H1 (cell line): Measurements from ENCODE around the gene CDCP1. TPM values are rescaled to one million over a fixed set of nuclear protein-coding genes. Genes with fewer than 3 reads are reported as not detected.

ENCODE experiments used
- CTCF ChIA-PET: fragments of 300-600 bp; sonication (Branson Sonifier 250); formaldehyde crosslinking; loops from one replicate; lab custom pipeline; 2021; ENCODE audit not compliant: partially characterized antibody; lab: Charles Lee
- POLR2A ChIA-PET: fragments of 300-600 bp; sonication (Branson Sonifier 250); formaldehyde crosslinking; loops from one replicate; lab custom pipeline; 2021; ENCODE audit warnings: inconsistent platforms; ENCODE audit not compliant: partially characterized antibody; lab: Charles Lee
- DNase-seq, 2 experiments: peaks; one replicate each; pipeline versions ENCODE4 v3.0.0 to v3.0.0-alpha.2; 2010 to 2022; ENCODE audit warnings: low spot score in 2 of 2, low read depth in 1 of 2, mixed read lengths in 1 of 2
- FAIRE-seq: peaks from 2 replicates; lab custom pipeline; 2011; peaks lifted over from hg19 to GRCh38; lab: Jason Lieb, UNC
- H2AFZ ChIP-seq: 2 replicates; pipeline ENCODE4 v1.8.1; 2012; ENCODE audit warnings: low read length, inconsistent platforms
- H2AK5ac ChIP-seq: 2 replicates; pipeline ENCODE4 v1.6.1; 2013; ENCODE audit warnings: low read depth, low read length
- H2BK120ac ChIP-seq: replicated peaks from 2 replicates; pipeline ENCODE3; 2013; ENCODE audit warnings: low read depth, low read length, inconsistent platforms
- H2BK12ac ChIP-seq: 2 replicates; pipeline ENCODE4 v1.6.1; 2013; ENCODE audit warnings: low read depth, low read length
- H2BK15ac ChIP-seq: 2 replicates; pipeline ENCODE4 v1.6.1; 2013; ENCODE audit warnings: low read length
- H2BK20ac ChIP-seq: 2 replicates; pipeline ENCODE4 v1.6.1; 2013; ENCODE audit warnings: low read length
- H2BK5ac ChIP-seq: 2 replicates; pipeline ENCODE4 v1.6.1; 2013; ENCODE audit warnings: low read depth, low read length
- H3K14ac ChIP-seq: 2 replicates; pipeline ENCODE4 v1.6.1; 2013; ENCODE audit warnings: inconsistent platforms; ENCODE audit not compliant: insufficient read length
- H3K18ac ChIP-seq: 2 replicates; pipeline ENCODE4 v1.6.1; 2013; ENCODE audit warnings: low read length; ENCODE audit errors: extremely low read depth
- H3K23ac ChIP-seq: 2 replicates; pipeline ENCODE4 v1.6.1; 2013; ENCODE audit warnings: inconsistent platforms; ENCODE audit not compliant: insufficient read length
- H3K23me2 ChIP-seq: 2 replicates; pipeline ENCODE4 v1.6.1; 2013; ENCODE audit warnings: low read depth, low read length
- H3K27ac ChIP-seq: 2 replicates; pipeline ENCODE4 v1.6.1; 2011; ENCODE audit warnings: low read depth, low read length, inconsistent platforms
- H3K27me3 ChIP-seq, 4 experiments: replicated peaks in 1 of 4; 1 replicate in 1 of 4; 2 replicates in 3 of 4; pipeline versions ENCODE4 v1.6.1 to v1.8.1; 2011 to 2013; ENCODE audit warnings: low read length in 3 of 4, mild to moderate bottlenecking in 3 of 4, inconsistent platforms in 2 of 4, mixed read lengths in 2 of 4, moderate library complexity in 1 of 4; ENCODE audit not compliant: control insufficient read depth in 3 of 4, insufficient read depth in 3 of 4; ENCODE audit errors: extremely low read depth in 1 of 4
- H3K36me3 ChIP-seq, 4 experiments: 2 replicates each; pipeline versions ENCODE4 v1.6.1 to v1.8.1; 2011 to 2013; ENCODE audit warnings: mild to moderate bottlenecking in 4 of 4, low read length in 3 of 4, moderate library complexity in 2 of 4, control low read depth in 1 of 4, inconsistent platforms in 1 of 4; ENCODE audit not compliant: insufficient read depth in 4 of 4, control insufficient read depth in 2 of 4
- H3K4ac ChIP-seq: replicated peaks from 2 replicates; pipeline ENCODE3; 2013; ENCODE audit warnings: low read length, low read depth, mixed read lengths, inconsistent platforms; ENCODE audit not compliant: insufficient read length
- H3K4me1 ChIP-seq, 4 experiments: replicated peaks in 1 of 4; 1 replicate in 1 of 4; 2 replicates in 3 of 4; pipeline versions ENCODE4 v1.6.1 to v1.8.1; 2011 to 2013; ENCODE audit warnings: low read length in 3 of 4, inconsistent platforms in 2 of 4, mixed read lengths in 1 of 4; ENCODE audit not compliant: insufficient read depth in 4 of 4, control insufficient read depth in 3 of 4
- H3K4me2 ChIP-seq, 2 experiments: 2 replicates each; pipeline versions ENCODE4 v1.6.1 to v1.8.1; 2011 to 2013; ENCODE audit warnings: low read depth in 2 of 2, low read length in 2 of 2, control low read depth in 1 of 2, inconsistent platforms in 1 of 2, mild to moderate bottlenecking in 1 of 2; ENCODE audit not compliant: insufficient read depth in 1 of 2
- H3K4me3 ChIP-seq, 4 experiments: fragments of 200-600, 300-600 bp in 1 of 4; sonication (generic), shearing (Covaris generic), sonication (Bioruptor Twin) in 1 of 4; 2 replicates each; pipeline versions ENCODE4 v1.5.1 to v1.8.1; 2011 to 2016; ENCODE audit warnings: low read length in 4 of 4, low read depth in 3 of 4, control low read depth in 2 of 4, inconsistent platforms in 2 of 4, mild to moderate bottlenecking in 2 of 4, mixed read lengths in 1 of 4, moderate library complexity in 1 of 4; ENCODE audit not compliant: insufficient read depth in 2 of 4; ENCODE audit errors: extremely low read depth in 1 of 4
- H3K56ac ChIP-seq: replicated peaks from 2 replicates; pipeline ENCODE3; 2013; ENCODE audit warnings: low read depth, mild to moderate bottlenecking, mixed read lengths, low read length, inconsistent platforms; ENCODE audit not compliant: insufficient read length
- H3K79me1 ChIP-seq: 2 replicates; pipeline ENCODE4 v1.6.1; 2013; ENCODE audit warnings: low read depth, low read length, control low read depth
- H3K79me2 ChIP-seq, 2 experiments: 2 replicates each; pipeline versions ENCODE4 v1.6.1 to v1.8.1; 2012 to 2013; ENCODE audit warnings: low read length in 2 of 2, mild to moderate bottlenecking in 2 of 2, inconsistent platforms in 1 of 2; ENCODE audit not compliant: insufficient read depth in 2 of 2, control insufficient read depth in 1 of 2
- H3K9ac ChIP-seq, 4 experiments: replicated peaks in 1 of 4; 1 replicate in 1 of 4; 2 replicates in 3 of 4; pipeline versions ENCODE4 v1.6.1 to v1.8.1; 2011 to 2013; ENCODE audit warnings: low read depth in 3 of 4, low read length in 3 of 4, control low read depth in 2 of 4, mild to moderate bottlenecking in 2 of 4, moderate library complexity in 2 of 4, inconsistent platforms in 1 of 4; ENCODE audit errors: extremely low read depth in 1 of 4
- H3K9me3 ChIP-seq, 2 experiments: 2 replicates each; pipeline versions ENCODE4 v1.6.1 to v1.8.1; 2012 to 2013; ENCODE audit warnings: mild to moderate bottlenecking in 2 of 2, moderate library complexity in 2 of 2, control low read depth in 1 of 2, inconsistent platforms in 1 of 2, low read depth in 1 of 2, low read length in 1 of 2, mixed read lengths in 1 of 2; ENCODE audit not compliant: insufficient read depth in 2 of 2
- H4K20me1 ChIP-seq, 2 experiments: replicated peaks in 1 of 2; 2 replicates each; pipeline versions ENCODE3 to v1.8.1; 2011 to 2013; ENCODE audit warnings: inconsistent platforms in 2 of 2, low read length in 2 of 2, mild to moderate bottlenecking in 1 of 2; ENCODE audit not compliant: insufficient read depth in 2 of 2, control insufficient read depth in 1 of 2
- H4K5ac ChIP-seq: 2 replicates; pipeline ENCODE4 v1.6.1; 2013; ENCODE audit warnings: low read length, low read depth, mixed read lengths, inconsistent platforms; ENCODE audit not compliant: insufficient read length
- H4K8ac ChIP-seq: 2 replicates; pipeline ENCODE4 v1.8.0; 2013; ENCODE audit warnings: mild to moderate bottlenecking, moderate library complexity, low read length, inconsistent platforms; ENCODE audit not compliant: insufficient read depth; ENCODE audit errors: extremely low read depth
- H4K91ac ChIP-seq: replicated peaks from 2 replicates; pipeline ENCODE3; 2013; ENCODE audit warnings: low read length, mixed read lengths, inconsistent platforms; ENCODE audit not compliant: insufficient read length
- JUN ChIP-seq: IDR thresholded peaks from 2 replicates; pipeline ENCODE4 v1.6.1; 2011; ENCODE audit warnings: low read depth, mild to moderate bottlenecking, improper control_type of control experiment, low read length
- POLR2A ChIP-seq, 2 experiments: IDR thresholded peaks; 1 replicate in 1 of 2; 2 replicates in 1 of 2; pipeline ENCODE4 v1.6.1; 2011; ENCODE audit warnings: low read depth in 2 of 2, low read length in 2 of 2, mild to moderate bottlenecking in 2 of 2; ENCODE audit errors: control extremely low read depth in 1 of 2
- SP1 ChIP-seq: IDR thresholded peaks from 2 replicates; pipeline ENCODE4 v1.6.1; 2011; ENCODE audit warnings: low read depth, low read length
- SUZ12 ChIP-seq: fragments of 200-600 bp; sonication (generic); IDR thresholded peaks from 2 replicates; pipeline ENCODE4 v1.6.1; 2012; ENCODE audit warnings: mild to moderate bottlenecking, inconsistent platforms, low read length, moderate library complexity, mixed read lengths
- USF2 ChIP-seq: IDR thresholded peaks from 2 replicates; pipeline ENCODE4 v1.6.1; 2011; ENCODE audit warnings: low read length, improper control_type of control experiment
- WGBS, 2 experiments: shearing (Covaris generic) in 1 of 2; methylation state at CpG; one replicate each; pipeline versions ENCODE4 v1.1.6 to v1.1.7; 2013 to 2015; ENCODE audit warnings: low lambda C conversion rate in 2 of 2, mixed read lengths in 2 of 2, inconsistent platforms in 1 of 2, low coverage in 1 of 2, missing lambda C conversion rate in 1 of 2; ENCODE audit not compliant: insufficient replicate concordance in 2 of 2, insufficient coverage in 1 of 2, insufficient read length in 1 of 2; ENCODE audit errors: extremely low coverage in 1 of 2, missing lambda C conversion rate in 1 of 2; 5-methylcytosine and 5-hydroxymethylcytosine counted together
- polyA plus RNA-seq, 7 experiments: library from polyadenylated mRNA; depleted of rRNA in 3 of 7; stranded (reverse) in 5 of 7; unstranded in 2 of 7; fragments of >200 nt in 5 of 7; fragments of 200-250 nt in 2 of 7; gene quantifications; 1 replicate in 5 of 7; 2 replicates in 1 of 7; 4 replicates in 1 of 7; pipeline versions ENCODE4 v1.2.1 to v1.2.3, GENCODE V29; 2011 to 2013; ENCODE audit warnings: missing spikeins in 2 of 7, mixed read lengths in 2 of 7
- total RNA-seq: library from RNA; stranded (reverse); fragmentation: NEBNext Ultra II Directional; extraction: Animal tissue kit (Norgen Biotek cat#: 25700); gene quantifications from 2 replicates; pipeline ENCODE4 v1.2.1, GENCODE V29; 2021
- TF ChIP-seq, protein P1 (sequence below): IDR thresholded peaks from 2 replicates; pipeline ENCODE4 v1.6.1; 2012; ENCODE audit warnings: low read length, inconsistent platforms

The CDCP1 gene
- total and polyA plus RNA-seq, 2 of the 8 experiments (the other 6 are each of a cell fraction or from before 2014, with no cell fraction given), result 10.0 to 23.3 TPM

DNA sequence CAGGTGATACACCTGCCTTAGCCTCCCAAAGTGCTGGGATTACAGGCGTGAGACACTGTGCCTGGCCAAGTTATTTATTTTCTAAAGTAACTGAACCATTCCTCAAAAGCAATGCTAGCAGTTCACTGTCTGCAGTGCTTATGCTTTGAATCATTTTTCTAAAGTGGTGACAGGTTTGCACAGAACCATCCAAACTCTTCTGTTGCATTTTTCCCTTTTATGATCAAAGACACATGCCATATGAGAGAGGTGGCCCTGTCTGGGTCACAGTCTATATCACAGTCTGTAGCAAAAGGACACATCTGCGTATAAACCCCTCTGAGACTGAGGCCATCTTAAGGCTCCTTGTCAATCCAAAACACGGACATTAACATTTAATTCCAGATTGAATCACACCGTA is 17.2 kb downstream of the CDCP1 start:
- no peak overlapping the region for H3K56ac ChIP-seq
- H2AK5ac ChIP-seq, result no peak overlapping the region
- H3K9me3 ChIP-seq, result no peaks in the 10 kb centered on the region
- 91% methylated on average over 4 of the region's 4 CpGs; no CpG with 5 or more reads in 1 of the 2 experiments for WGBS, 2 experiments
- no peaks in the 10 kb centered on the region; a peak in 1 of 7 replicates for H3K4me1 ChIP-seq
- H2BK5ac ChIP-seq, result no peak overlapping the region
- peaks cover 9% of the 10 kb centered on the region for H3K79me1 ChIP-seq
- no peak overlapping the region for H3K23ac ChIP-seq
- H3K27me3 ChIP-seq, result no peaks in the 10 kb centered on the region
- POLR2A ChIA-PET, result no interaction called here
- H2BK12ac ChIP-seq, result no peak overlapping the region
- peaks cover 2 to 4% of the 10 kb centered on the region in 2 experiments for H4K20me1 ChIP-seq
- no peak overlapping the region for H3K14ac ChIP-seq
- no peak overlapping the region for H3K4me3 ChIP-seq
- no peak overlapping the region for H4K8ac ChIP-seq
- H3K4me2 ChIP-seq, result no peak overlapping the region
- CTCF ChIA-PET, result no interaction called here
- peaks cover 0 to 2% of the 10 kb centered on the region in 2 experiments; a peak in 2 of 4 replicates for H3K79me2 ChIP-seq
- no peak overlapping the region for H2AFZ ChIP-seq
- no peak overlapping the region for H2BK20ac ChIP-seq
- no peak overlapping the region for H3K9ac ChIP-seq
- no peak for FAIRE-seq
- H3K27ac ChIP-seq, result no peak overlapping the region
- H4K5ac ChIP-seq, result no peak overlapping the region
- no peak overlapping the region for H3K18ac ChIP-seq
- DNase-seq, result no peak
- no peak overlapping the region for H3K4ac ChIP-seq
- no peak overlapping the region for H4K91ac ChIP-seq
- no peaks in the 10 kb centered on the region for H3K36me3 ChIP-seq
- no peak overlapping the region for H2BK120ac ChIP-seq
- H2BK15ac ChIP-seq, result no peak overlapping the region
- H3K23me2 ChIP-seq, result no peaks in the 10 kb centered on the region
- TF ChIP-seq USF2, result no peak
- no peak for TF ChIP-seq SUZ12
- TF ChIP-seq SP1, result no peak
- no peak for TF ChIP-seq JUN
- TF ChIP-seq POLR2A (IDR thresholded peaks at IDR 0.05; ENCODE audit: control extremely low read depth in 1 of 2, low read depth in 2 of 2, low read length in 2 of 2), result no peak
- TF ChIP-seq, protein P1, sequence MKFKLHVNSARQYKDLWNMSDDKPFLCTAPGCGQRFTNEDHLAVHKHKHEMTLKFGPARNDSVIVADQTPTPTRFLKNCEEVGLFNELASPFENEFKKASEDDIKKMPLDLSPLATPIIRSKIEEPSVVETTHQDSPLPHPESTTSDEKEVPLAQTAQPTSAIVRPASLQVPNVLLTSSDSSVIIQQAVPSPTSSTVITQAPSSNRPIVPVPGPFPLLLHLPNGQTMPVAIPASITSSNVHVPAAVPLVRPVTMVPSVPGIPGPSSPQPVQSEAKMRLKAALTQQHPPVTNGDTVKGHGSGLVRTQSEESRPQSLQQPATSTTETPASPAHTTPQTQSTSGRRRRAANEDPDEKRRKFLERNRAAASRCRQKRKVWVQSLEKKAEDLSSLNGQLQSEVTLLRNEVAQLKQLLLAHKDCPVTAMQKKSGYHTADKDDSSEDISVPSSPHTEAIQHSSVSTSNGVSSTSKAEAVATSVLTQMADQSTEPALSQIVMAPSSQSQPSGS, result no peak
